ENCODE measurements around the gene MX2.

Gene MX2

DNA sequence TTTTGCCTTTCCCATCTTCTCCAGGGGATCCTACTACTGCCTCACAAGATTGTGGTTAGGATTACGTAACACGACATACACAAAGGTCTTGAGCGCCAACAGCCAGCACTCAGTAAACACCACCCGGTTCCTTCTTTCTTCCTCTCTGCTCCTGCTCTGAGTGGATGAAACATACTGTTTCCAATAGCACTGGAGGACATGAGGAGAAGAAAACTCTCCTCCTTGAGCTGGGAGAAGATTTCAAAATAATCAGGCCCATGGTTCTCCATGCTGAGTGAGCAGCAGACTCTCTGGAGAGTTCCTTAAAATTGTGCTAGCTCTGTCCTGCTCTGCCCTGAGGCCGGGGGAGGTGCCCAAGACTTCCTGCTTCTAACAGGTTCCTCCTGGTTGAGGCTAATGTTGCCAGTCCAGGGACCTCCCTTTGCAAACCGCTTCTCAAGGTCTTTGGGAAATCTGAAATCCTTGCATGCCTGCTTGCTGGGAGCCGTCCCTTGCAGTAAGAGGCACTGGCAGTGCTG is 34.8 kb downstream of the MX2 start:
- no peak for DNase-seq (ENCODE audit: low spot score)
- CTCF ChIA-PET, result interaction anchor here (0.7 kb wide), 1 partner anchor 55 kb away, joined by 3 read pairs; no protein-coding TSS in a partner anchor

GRCh38 chr21:41397471-41397891 is 35.7 kb downstream of the MX2 start:
- CTCF ChIA-PET, result interaction anchor here (0.7 kb wide), 1 partner anchor 54 kb away, joined by 3 read pairs; no protein-coding TSS in a partner anchor
- DNase-seq (ENCODE audit: low spot score), result no peak
- TF ChIP-seq, protein P1, sequence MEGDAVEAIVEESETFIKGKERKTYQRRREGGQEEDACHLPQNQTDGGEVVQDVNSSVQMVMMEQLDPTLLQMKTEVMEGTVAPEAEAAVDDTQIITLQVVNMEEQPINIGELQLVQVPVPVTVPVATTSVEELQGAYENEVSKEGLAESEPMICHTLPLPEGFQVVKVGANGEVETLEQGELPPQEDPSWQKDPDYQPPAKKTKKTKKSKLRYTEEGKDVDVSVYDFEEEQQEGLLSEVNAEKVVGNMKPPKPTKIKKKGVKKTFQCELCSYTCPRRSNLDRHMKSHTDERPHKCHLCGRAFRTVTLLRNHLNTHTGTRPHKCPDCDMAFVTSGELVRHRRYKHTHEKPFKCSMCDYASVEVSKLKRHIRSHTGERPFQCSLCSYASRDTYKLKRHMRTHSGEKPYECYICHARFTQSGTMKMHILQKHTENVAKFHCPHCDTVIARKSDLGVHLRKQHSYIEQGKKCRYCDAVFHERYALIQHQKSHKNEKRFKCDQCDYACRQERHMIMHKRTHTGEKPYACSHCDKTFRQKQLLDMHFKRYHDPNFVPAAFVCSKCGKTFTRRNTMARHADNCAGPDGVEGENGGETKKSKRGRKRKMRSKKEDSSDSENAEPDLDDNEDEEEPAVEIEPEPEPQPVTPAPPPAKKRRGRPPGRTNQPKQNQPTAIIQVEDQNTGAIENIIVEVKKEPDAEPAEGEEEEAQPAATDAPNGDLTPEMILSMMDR (conservative IDR thresholded peaks at IDR 0.05; ENCODE audit: low read depth), result no peak
- POLR2A ChIA-PET (ENCODE audit: low non-redundant PET), result no interaction called here
- H3K27ac ChIP-seq, result no peak overlapping the region

More for the DNA sequence above, 34.8 kb downstream of the MX2 start:
- H3K27ac ChIP-seq, result no peak overlapping the region
- TF ChIP-seq, protein P1 (conservative IDR thresholded peaks at IDR 0.05; ENCODE audit: low read depth), result no peak
- POLR2A ChIA-PET (ENCODE audit: low non-redundant PET), result no interaction called here

- H3K27ac ChIP-seq, result no peak overlapping the region
- ChIA-PET CTCF (no interaction called here), POLR2A (ENCODE audit: low non-redundant PET) (no interaction called here)
- TF ChIP-seq, protein P1 (conservative IDR thresholded peaks at IDR 0.05; ENCODE audit: low read depth), result no peak
- DNase-seq (ENCODE audit: low spot score), result no peak
Observed at GRCh38 chr21:41398251-41398650, 36.4 kb downstream of the MX2 start.

DNA sequence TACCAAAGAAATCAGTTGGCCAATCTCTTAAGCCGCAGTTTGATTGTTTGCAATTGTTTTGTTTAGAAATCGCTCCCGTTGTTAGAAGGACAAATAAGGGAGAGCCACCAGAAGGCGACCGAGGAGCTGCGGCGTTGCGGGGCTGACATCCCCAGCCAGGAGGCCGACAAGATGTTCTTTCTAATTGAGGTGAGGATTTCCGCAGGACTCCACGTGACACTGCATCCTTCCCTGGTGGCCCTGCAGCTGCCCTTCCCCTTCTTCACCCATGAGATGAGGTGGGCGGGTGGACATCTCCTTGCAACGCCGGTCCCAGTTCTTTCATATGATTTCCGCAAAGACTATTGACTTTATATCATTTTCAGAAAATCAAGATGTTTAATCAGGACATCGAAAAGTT is 37.0 kb downstream of the MX2 start:
- TF ChIP-seq, protein P1 (conservative IDR thresholded peaks at IDR 0.05; ENCODE audit: low read depth), result no peak
- ChIA-PET CTCF (no interaction called here), POLR2A (ENCODE audit: low non-redundant PET) (no interaction called here)
- no peak for DNase-seq (ENCODE audit: low spot score)
- no peak overlapping the region for H3K27ac ChIP-seq

DNA sequence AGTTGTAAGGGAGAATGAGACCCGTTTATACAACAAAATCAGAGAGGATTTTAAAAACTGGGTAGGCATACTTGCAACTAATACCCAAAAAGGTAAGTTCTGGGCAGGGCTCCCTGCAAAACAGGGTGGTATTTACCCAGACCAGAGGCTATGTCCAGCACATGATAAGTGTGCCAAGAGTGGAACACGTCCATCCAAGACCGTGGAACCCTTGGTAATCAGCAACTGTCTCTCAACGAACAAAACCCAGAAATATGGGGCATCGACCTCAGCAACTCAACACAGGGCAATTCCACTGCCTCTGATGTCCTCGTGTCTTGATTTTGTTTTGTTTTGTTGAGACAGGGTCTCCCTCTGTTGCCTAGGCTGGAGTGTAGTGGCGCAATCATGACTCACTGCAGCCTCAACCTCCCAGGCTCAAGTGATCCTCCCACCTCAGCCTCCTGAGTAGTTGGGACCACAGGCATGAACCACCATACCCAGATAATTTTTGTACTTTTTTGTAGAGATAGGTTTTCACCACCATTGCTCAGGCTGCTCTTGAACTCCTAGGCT is 37.5 kb downstream of the MX2 start:
- DNase-seq (ENCODE audit: low spot score), result no peak
- POLR2A ChIA-PET (ENCODE audit: low non-redundant PET), result no interaction called here
- H3K27ac ChIP-seq, result no peak overlapping the region
- CTCF ChIA-PET, result no interaction called here
- TF ChIP-seq, protein P1 (conservative IDR thresholded peaks at IDR 0.05; ENCODE audit: low read depth), result no peak

DNA sequence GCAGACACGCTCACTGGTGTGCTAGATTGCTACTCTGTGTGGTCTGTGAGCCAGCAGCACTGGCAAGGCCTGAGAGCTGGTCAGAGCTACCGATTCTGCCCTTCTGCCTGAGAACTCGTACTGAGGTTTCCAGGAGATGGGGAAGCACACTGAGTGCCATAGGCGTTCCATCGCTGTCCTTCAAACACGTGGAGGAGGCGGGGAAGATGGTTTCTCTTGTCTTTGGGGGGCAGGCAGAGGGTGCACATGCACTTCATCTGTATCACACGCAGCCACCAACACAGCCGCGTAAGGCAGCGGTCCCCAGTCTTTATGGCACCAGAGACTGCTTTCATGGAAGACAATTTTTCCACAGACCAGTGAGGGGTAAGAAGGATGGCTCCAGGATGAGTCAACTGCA is 40.4 kb downstream of the MX2 start:
- CTCF ChIA-PET, result no interaction called here
- H3K27ac ChIP-seq, result no peak overlapping the region
- TF ChIP-seq, protein P1 (conservative IDR thresholded peaks at IDR 0.05; ENCODE audit: low read depth), result no peak
- POLR2A ChIA-PET (ENCODE audit: low non-redundant PET), result no interaction called here
- no peak for DNase-seq (ENCODE audit: low spot score)

Measured in RWPE1 (cell line).